Measurements from ENCODE around the gene MSI2. TPM values are rescaled to one million over a fixed set of nuclear protein-coding genes. Genes with fewer than 3 reads are reported as not detected.

Gene MSI2
- total and polyA plus RNA-seq, 4 donors, result 9.4 to 64.0 (median 30.4) TPM

GRCh38 chr17:57623620-57624019 lies 367.3 kb downstream of the MSI2 start:
- ATAC-seq (ENCODE audit: insufficient read depth, low FRiP score) (no peak), DNase-seq (peak; percentile 31 to 57 (median 36))
- no peaks in the 10 kb centered on the region for H3K36me3 ChIP-seq (ENCODE audit: control insufficient read depth in 4 of 4, insufficient read depth in 4 of 4, low read length in 4 of 4)
- no peak overlapping the region for H3K4me3 ChIP-seq
- 83 to 86% methylated on average over 11 of the region's 11 CpGs for WGBS, 2 donors
- TF ChIP-seq, protein P1, sequence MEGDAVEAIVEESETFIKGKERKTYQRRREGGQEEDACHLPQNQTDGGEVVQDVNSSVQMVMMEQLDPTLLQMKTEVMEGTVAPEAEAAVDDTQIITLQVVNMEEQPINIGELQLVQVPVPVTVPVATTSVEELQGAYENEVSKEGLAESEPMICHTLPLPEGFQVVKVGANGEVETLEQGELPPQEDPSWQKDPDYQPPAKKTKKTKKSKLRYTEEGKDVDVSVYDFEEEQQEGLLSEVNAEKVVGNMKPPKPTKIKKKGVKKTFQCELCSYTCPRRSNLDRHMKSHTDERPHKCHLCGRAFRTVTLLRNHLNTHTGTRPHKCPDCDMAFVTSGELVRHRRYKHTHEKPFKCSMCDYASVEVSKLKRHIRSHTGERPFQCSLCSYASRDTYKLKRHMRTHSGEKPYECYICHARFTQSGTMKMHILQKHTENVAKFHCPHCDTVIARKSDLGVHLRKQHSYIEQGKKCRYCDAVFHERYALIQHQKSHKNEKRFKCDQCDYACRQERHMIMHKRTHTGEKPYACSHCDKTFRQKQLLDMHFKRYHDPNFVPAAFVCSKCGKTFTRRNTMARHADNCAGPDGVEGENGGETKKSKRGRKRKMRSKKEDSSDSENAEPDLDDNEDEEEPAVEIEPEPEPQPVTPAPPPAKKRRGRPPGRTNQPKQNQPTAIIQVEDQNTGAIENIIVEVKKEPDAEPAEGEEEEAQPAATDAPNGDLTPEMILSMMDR (IDR thresholded peaks at IDR 0.05; ENCODE audit: control extremely low read depth, extremely low read depth), result no peak
- peaks cover 3 to 30% (median 12%) of the 10 kb centered on the region in 5 donors for H3K4me1 ChIP-seq (ENCODE audit: control insufficient read depth in 5 of 5, insufficient read depth in 5 of 5, low read length in 5 of 5)
- no peak overlapping the region for H3K9ac ChIP-seq (ENCODE audit: insufficient read depth in 1 of 2, low read length in 2 of 2)
- H3K27ac ChIP-seq (ENCODE audit: low read depth in 1 of 2, low read length in 1 of 2), result no peak overlapping the region
- no peaks in the 10 kb centered on the region for H3K9me3 ChIP-seq (ENCODE audit: control insufficient read depth in 4 of 4, insufficient read depth in 3 of 4, low read length in 3 of 4)
- H3K27me3 ChIP-seq (ENCODE audit: control insufficient read depth in 3 of 3, insufficient read depth in 3 of 3, low read length in 2 of 3), result no peaks in the 10 kb centered on the region

GRCh38 chr17:57624386-57624785 lies 368.1 kb downstream of the MSI2 start:
- TF ChIP-seq, protein P1 (IDR thresholded peaks at IDR 0.05; ENCODE audit: control extremely low read depth, extremely low read depth), result no peak
- no peaks in the 10 kb centered on the region for H3K27me3 ChIP-seq (ENCODE audit: control insufficient read depth in 3 of 3, insufficient read depth in 3 of 3, low read length in 2 of 3)
- H3K9ac ChIP-seq (ENCODE audit: insufficient read depth in 1 of 2, low read length in 2 of 2), result no peak overlapping the region
- WGBS, 2 donors, result 43 to 64% methylated on average over 8 of the region's 8 CpGs
- no peak for ATAC-seq (ENCODE audit: insufficient read depth, low FRiP score)
- no peak overlapping the region for H3K4me3 ChIP-seq
- H3K9me3 ChIP-seq (ENCODE audit: control insufficient read depth in 4 of 4, insufficient read depth in 3 of 4, low read length in 3 of 4), result no peaks in the 10 kb centered on the region
- no peak for DNase-seq
- no peak overlapping the region for H3K27ac ChIP-seq (ENCODE audit: low read depth in 1 of 2, low read length in 1 of 2)
- no peaks in the 10 kb centered on the region for H3K36me3 ChIP-seq (ENCODE audit: control insufficient read depth in 4 of 4, insufficient read depth in 4 of 4, low read length in 4 of 4)
- H3K4me1 ChIP-seq (ENCODE audit: control insufficient read depth in 5 of 5, insufficient read depth in 5 of 5, low read length in 5 of 5), result peaks cover 3 to 30% (median 12%) of the 10 kb centered on the region in 5 donors

DNA sequence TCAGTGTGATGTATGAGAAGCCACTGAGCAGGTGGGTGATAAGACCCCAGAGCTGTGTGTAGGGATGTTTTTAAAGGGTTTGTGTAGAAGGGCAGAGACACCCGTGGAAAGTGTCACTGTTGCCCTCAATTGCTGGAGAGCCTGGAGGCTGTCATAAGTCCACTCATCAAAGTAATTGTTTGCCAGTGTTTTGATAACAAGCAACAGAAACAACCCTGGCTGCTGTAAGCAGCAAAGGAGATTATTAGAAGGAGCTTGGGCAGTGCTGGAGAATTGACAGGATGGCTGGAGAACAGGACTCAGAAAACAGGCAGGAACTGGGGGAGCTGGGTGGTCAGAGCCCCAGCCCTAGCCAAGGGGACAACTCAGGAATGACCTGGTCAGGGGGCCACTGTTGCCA lies 369.2 kb downstream of the MSI2 start:
- H3K9ac ChIP-seq (ENCODE audit: insufficient read depth in 1 of 2, low read length in 2 of 2), result peak overlapping the region in 1 of 2 donors; percentile 8
- no peaks in the 10 kb centered on the region for H3K27me3 ChIP-seq (ENCODE audit: control insufficient read depth in 3 of 3, insufficient read depth in 3 of 3, low read length in 2 of 3)
- H3K4me3 ChIP-seq, result no peak overlapping the region
- whole genome bisulfite sequencing, 2 donors, result 80 to 82% methylated on average over 1 of the region's 1 CpG
- H3K4me1 ChIP-seq (ENCODE audit: control insufficient read depth in 5 of 5, insufficient read depth in 5 of 5, low read length in 5 of 5), result peaks cover 3 to 30% (median 12%) of the 10 kb centered on the region in 5 donors
- DNase-seq (no peak), ATAC-seq (ENCODE audit: insufficient read depth, low FRiP score) (no peak)
- TF ChIP-seq, protein P1 (IDR thresholded peaks at IDR 0.05; ENCODE audit: control extremely low read depth, extremely low read depth), result no peak
- no peaks in the 10 kb centered on the region for H3K9me3 ChIP-seq (ENCODE audit: control insufficient read depth in 4 of 4, insufficient read depth in 3 of 4, low read length in 3 of 4)
- peak overlapping the region in 1 of 2 donors; percentile 9 for H3K27ac ChIP-seq (ENCODE audit: low read depth in 1 of 2, low read length in 1 of 2)
- H3K36me3 ChIP-seq (ENCODE audit: control insufficient read depth in 4 of 4, insufficient read depth in 4 of 4, low read length in 4 of 4), result no peaks in the 10 kb centered on the region

GRCh38 chr17:57625957-57626356 lies 369.6 kb downstream of the MSI2 start:
- Histone ChIP-seq H3K4me3 (no peak overlapping the region), H3K27ac (ENCODE audit: low read depth in 1 of 2, low read length in 1 of 2) (peak overlapping the region in 1 of 2 donors; percentile 9), H3K4me1 (ENCODE audit: control insufficient read depth in 5 of 5, insufficient read depth in 5 of 5, low read length in 5 of 5) (peaks cover 3 to 30% (median 12%) of the 10 kb centered on the region in 5 donors), H3K27me3 (ENCODE audit: control insufficient read depth in 3 of 3, insufficient read depth in 3 of 3, low read length in 2 of 3) (no peaks in the 10 kb centered on the region), H3K9me3 (ENCODE audit: control insufficient read depth in 4 of 4, insufficient read depth in 3 of 4, low read length in 3 of 4) (no peaks in the 10 kb centered on the region), H3K36me3 (ENCODE audit: control insufficient read depth in 4 of 4, insufficient read depth in 4 of 4, low read length in 4 of 4) (no peaks in the 10 kb centered on the region), H3K9ac (ENCODE audit: insufficient read depth in 1 of 2, low read length in 2 of 2) (no peak overlapping the region)
- TF ChIP-seq, protein P1 (IDR thresholded peaks at IDR 0.05; ENCODE audit: control extremely low read depth, extremely low read depth), result no peak
- ATAC-seq (ENCODE audit: insufficient read depth, low FRiP score), result no peak
- DNase-seq, result no peak
- 91 to 96% methylated on average over 9 of the region's 9 CpGs for WGBS, 2 donors
